ENCODE data around the gene NKD1.

The NKD1 gene

DNA sequence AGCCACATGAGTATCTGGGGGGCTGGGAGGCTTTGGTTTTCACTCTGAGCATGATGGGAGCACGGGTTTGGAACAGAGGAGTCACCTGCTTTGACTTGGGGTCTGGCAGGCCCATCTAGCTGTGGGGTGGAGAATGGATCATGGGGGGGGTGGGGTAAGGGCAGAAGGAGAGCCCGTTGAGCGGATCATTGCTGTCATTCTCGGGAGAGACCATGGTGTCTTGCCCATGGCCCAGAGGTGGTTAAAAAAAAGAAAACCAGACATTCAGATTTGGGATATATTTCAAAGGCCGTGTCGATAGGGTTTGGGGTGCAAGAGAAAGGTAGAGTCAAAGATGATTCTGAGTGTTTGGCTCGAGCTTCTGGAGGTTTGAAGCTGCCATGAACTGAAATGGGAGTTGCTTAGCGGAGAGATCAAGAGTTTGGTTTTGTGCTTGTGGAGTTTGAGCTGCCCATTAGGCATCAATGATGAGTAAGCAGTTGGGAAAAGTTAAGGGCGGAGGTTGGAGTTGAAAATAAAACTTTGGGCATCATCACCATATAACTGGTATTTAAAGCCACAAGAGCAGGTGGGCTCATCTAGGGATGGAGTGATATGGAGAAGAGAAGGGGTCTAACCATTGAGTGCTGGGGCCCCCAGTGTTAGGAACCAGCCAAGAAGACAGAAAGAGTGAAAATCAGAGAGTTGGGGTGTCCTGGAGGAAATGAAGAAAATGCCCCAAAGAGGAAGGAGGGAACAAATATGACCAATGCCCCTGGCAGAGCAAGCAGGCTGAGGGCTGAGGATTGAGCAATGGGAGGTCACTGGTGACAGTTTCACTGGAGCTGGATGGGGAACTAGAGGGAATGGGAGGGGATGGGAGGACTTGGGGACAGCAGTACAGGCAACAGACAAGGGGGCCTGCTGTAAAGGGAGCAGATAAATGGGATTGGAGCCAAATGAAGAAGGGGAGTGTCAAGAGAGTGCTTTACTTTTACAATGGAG, 147.1 kb downstream of the NKD1 start:
- Histone ChIP-seq H3K9me3 (ENCODE audit: insufficient read depth, low read depth, low read length) (no peaks in the 10 kb centered on the region), H2AFZ (ENCODE audit: low read length) (no peak overlapping the region), H3K9me2 (replicated peaks; ENCODE audit: low read depth, low read length) (no peaks in the 10 kb centered on the region), H3K4me3 (ENCODE audit: low read length, poor library complexity, severe bottlenecking) (no peak overlapping the region), H4K20me1 (ENCODE audit: insufficient read depth, low read length, poor library complexity, severe bottlenecking) (no peaks in the 10 kb centered on the region), H3K4me2 (ENCODE audit: low read depth, low read length, poor library complexity, severe bottlenecking) (no peak overlapping the region), H3F3A (ENCODE audit: low read depth) (no peaks in the 10 kb centered on the region), H3K4me1 (ENCODE audit: insufficient read depth, low read length, poor library complexity, severe bottlenecking) (peaks cover 16% of the 10 kb centered on the region), H3K27me3 (ENCODE audit: insufficient read depth, low read length, poor library complexity, severe bottlenecking) (no peaks in the 10 kb centered on the region), H3K9ac (ENCODE audit: low read depth, low read length, poor library complexity, severe bottlenecking) (no peak overlapping the region), H3K36me3 (ENCODE audit: insufficient read depth, low read length) (no peaks in the 10 kb centered on the region), H3K79me2 (ENCODE audit: insufficient read depth, low read length) (no peaks in the 10 kb centered on the region)
- TF ChIP-seq, protein P1, sequence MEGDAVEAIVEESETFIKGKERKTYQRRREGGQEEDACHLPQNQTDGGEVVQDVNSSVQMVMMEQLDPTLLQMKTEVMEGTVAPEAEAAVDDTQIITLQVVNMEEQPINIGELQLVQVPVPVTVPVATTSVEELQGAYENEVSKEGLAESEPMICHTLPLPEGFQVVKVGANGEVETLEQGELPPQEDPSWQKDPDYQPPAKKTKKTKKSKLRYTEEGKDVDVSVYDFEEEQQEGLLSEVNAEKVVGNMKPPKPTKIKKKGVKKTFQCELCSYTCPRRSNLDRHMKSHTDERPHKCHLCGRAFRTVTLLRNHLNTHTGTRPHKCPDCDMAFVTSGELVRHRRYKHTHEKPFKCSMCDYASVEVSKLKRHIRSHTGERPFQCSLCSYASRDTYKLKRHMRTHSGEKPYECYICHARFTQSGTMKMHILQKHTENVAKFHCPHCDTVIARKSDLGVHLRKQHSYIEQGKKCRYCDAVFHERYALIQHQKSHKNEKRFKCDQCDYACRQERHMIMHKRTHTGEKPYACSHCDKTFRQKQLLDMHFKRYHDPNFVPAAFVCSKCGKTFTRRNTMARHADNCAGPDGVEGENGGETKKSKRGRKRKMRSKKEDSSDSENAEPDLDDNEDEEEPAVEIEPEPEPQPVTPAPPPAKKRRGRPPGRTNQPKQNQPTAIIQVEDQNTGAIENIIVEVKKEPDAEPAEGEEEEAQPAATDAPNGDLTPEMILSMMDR (conservative IDR thresholded peaks at IDR 0.05; ENCODE audit: low read length) = no peak
- no peak for TF ChIP-seq EZH2phosphoT487 (IDR thresholded peaks at IDR 0.05; ENCODE audit: borderline replicate concordance)

DNA sequence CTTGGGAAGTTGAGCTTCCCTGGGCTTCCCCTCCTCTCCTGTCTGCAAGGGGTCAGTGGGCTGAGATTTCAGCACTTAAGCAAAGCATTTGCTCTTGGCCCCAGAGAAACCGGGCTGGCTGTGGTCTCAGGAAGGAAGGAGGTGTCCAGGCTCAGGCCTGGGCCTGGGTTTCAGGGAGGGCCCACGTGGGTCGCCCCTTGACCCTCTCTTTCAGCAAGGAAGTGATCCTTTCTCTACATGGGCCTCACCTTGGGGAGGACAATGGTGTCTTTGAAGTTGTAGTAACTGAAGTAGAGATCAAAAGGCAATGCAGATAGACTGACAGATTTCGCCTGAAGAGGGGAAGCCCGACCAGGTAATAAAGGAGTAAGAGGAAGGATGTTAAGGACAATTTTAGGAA, 147.9 kb downstream of the NKD1 start:
- Histone ChIP-seq H3K9ac (ENCODE audit: low read depth, low read length, poor library complexity, severe bottlenecking) (no peak overlapping the region), H4K20me1 (ENCODE audit: insufficient read depth, low read length, poor library complexity, severe bottlenecking) (no peaks in the 10 kb centered on the region), H3K4me1 (ENCODE audit: insufficient read depth, low read length, poor library complexity, severe bottlenecking) (peaks cover 16% of the 10 kb centered on the region), H3K36me3 (ENCODE audit: insufficient read depth, low read length) (no peaks in the 10 kb centered on the region), H3K9me3 (ENCODE audit: insufficient read depth, low read depth, low read length) (no peaks in the 10 kb centered on the region), H3K9me2 (replicated peaks; ENCODE audit: low read depth, low read length) (no peaks in the 10 kb centered on the region), H2AFZ (ENCODE audit: low read length) (no peak overlapping the region), H3K4me3 (ENCODE audit: low read length, poor library complexity, severe bottlenecking) (no peak overlapping the region), H3K27me3 (ENCODE audit: insufficient read depth, low read length, poor library complexity, severe bottlenecking) (no peaks in the 10 kb centered on the region), H3K4me2 (ENCODE audit: low read depth, low read length, poor library complexity, severe bottlenecking) (no peak overlapping the region), H3F3A (ENCODE audit: low read depth) (no peaks in the 10 kb centered on the region), H3K79me2 (ENCODE audit: insufficient read depth, low read length) (no peaks in the 10 kb centered on the region)
- TF ChIP-seq, protein P1 (conservative IDR thresholded peaks at IDR 0.05; ENCODE audit: low read length) = no peak
- TF ChIP-seq EZH2phosphoT487 (IDR thresholded peaks at IDR 0.05; ENCODE audit: borderline replicate concordance) = no peak

DNA sequence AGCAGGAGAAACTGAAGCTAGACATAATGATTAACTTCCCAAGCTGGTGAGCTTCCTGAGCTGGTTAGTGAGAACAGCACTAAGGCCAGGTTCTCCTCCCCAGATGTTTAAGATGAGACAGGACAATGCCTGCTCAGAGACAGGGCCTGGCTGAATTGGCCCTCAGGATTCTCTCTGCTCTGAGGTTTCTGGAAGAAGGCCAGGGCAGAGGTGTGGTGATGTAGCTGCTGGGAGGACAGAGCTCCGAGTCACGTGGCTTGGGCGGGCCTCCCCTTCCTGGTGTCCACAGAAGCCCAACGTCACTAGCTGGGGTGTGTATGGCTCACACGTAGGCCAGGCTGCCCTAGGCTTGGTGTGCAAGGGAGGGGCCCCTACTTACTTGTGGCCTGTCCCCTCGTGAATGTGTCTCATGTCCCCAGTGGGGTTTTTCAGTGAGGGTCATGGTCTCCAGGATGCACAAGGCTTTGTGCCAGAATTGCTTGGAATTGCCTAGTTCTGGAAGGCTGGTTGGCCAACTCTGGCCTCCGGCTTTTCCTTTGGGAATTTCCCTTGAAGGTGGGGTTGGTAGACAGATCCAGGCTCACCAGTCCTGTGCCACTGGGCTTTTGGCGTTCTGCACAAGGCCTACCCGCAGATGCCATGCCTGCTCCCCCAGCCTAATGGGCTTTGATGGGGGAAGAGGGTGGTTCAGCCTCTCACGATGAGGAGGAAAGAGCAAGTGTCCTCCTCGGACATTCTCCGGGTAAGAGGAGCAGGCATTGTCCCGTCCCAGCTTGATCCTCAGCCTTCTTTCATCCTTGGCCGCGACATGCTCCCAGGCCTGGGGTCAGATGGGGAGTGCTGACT, 148.6 kb downstream of the NKD1 start:
- Histone ChIP-seq H3K36me3 (ENCODE audit: insufficient read depth, low read length) (no peaks in the 10 kb centered on the region), H3K9me2 (replicated peaks; ENCODE audit: low read depth, low read length) (no peaks in the 10 kb centered on the region), H2AFZ (ENCODE audit: low read length) (no peak overlapping the region), H3F3A (ENCODE audit: low read depth) (no peaks in the 10 kb centered on the region), H3K4me3 (ENCODE audit: low read length, poor library complexity, severe bottlenecking) (no peak overlapping the region), H3K4me2 (ENCODE audit: low read depth, low read length, poor library complexity, severe bottlenecking) (no peak overlapping the region), H4K20me1 (ENCODE audit: insufficient read depth, low read length, poor library complexity, severe bottlenecking) (no peaks in the 10 kb centered on the region), H3K27me3 (ENCODE audit: insufficient read depth, low read length, poor library complexity, severe bottlenecking) (no peaks in the 10 kb centered on the region), H3K4me1 (ENCODE audit: insufficient read depth, low read length, poor library complexity, severe bottlenecking) (peaks cover 16% of the 10 kb centered on the region), H3K9me3 (ENCODE audit: insufficient read depth, low read depth, low read length) (no peaks in the 10 kb centered on the region), H3K9ac (ENCODE audit: low read depth, low read length, poor library complexity, severe bottlenecking) (no peak overlapping the region), H3K79me2 (ENCODE audit: insufficient read depth, low read length) (no peaks in the 10 kb centered on the region)
- TF ChIP-seq, protein P1 (conservative IDR thresholded peaks at IDR 0.05; ENCODE audit: low read length) = no peak
- no peak for TF ChIP-seq EZH2phosphoT487 (IDR thresholded peaks at IDR 0.05; ENCODE audit: borderline replicate concordance)

Data from Loucy (cell line).